Measurements from ENCODE around the gene MRPS26.

DNA sequence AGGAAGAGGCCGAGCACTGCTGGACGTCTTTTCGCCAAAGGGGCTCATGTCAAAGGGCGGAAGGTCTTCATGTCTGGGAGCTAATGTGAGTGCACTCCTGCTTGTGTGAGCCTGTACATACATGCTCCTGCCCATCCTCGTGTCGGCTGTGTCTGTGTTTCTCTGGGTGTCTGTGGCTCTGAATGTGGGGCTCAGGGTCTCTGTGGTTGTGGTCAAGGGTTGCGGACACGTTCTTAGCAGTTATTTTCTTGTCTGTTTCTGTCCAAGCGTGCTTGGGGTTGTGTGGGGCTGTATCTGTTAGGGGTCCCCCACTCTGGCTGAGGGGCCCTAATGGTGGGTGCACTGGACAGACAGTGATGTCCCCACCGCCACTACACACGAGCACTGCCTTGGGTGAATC is 35.8 kb downstream of the MRPS26 start:
- TF ChIP-seq GATA2 (IDR thresholded peaks at IDR 0.05; ENCODE audit: low read depth, low read length) (no peak), GATA3 (IDR thresholded peaks at IDR 0.05; ENCODE audit: low read depth, low read length) (no peak)

Measured in SH-SY5Y (cell line).